WERI-Rb-1 (cell line): Measurements from ENCODE around the gene RFTN1.
A peak's percentile ranks its signal among the peaks of the same experiment; 100 is the strongest.

Experiments
- DNase-seq: peaks from one replicate; pipeline ENCODE4 v3.0.0-alpha.2; 2020
- H3K27ac ChIP-seq: fragments of 250-450 bp; sonication (Bioruptor Pico); 2 replicates; pipeline ENCODE4 v1.5.1; 2020; ENCODE audit warnings: mild to moderate bottlenecking, moderate library complexity
- H3K27me3 ChIP-seq: fragments of 250-450 bp; sonication (Bioruptor Pico); 2 replicates; pipeline ENCODE4 v1.5.1; 2021; ENCODE audit warnings: mild to moderate bottlenecking, low read depth, moderate library complexity; ENCODE audit not compliant: insufficient read depth, severe bottlenecking
- H3K36me3 ChIP-seq: fragments of 250-450 bp; sonication (Bioruptor Pico); 2 replicates; pipeline ENCODE4 v1.5.1; 2020; ENCODE audit warnings: mild to moderate bottlenecking, moderate library complexity
- H3K4me3 ChIP-seq: 2 replicates; pipeline ENCODE4 v1.5.1; 2011; ENCODE audit warnings: low read depth, mild to moderate bottlenecking, control low read depth, low read length
- H3K9me3 ChIP-seq: fragments of 250-450 bp; sonication (Bioruptor Pico); 2 replicates; pipeline ENCODE4 v1.5.1; 2021; ENCODE audit warnings: mild to moderate bottlenecking, moderate library complexity; ENCODE audit not compliant: severe bottlenecking
- CTCF ChIP-seq: IDR thresholded peaks from 2 replicates; pipeline ENCODE4 v1.5.1; 2011; ENCODE audit warnings: low read depth, mild to moderate bottlenecking, control low read depth, inconsistent platforms, low read length

RFTN1 gene

GRCh38 chr3:16374047-16374934, 139.2 kb downstream of the RFTN1 start:
- TF ChIP-seq CTCF: no peak
- no peak overlapping the region for H3K27ac ChIP-seq
- H3K9me3 ChIP-seq: no peaks in the 10 kb centered on the region
- DNase-seq: no peak
- H3K36me3 ChIP-seq: no peaks in the 10 kb centered on the region
- no peaks in the 10 kb centered on the region for H3K27me3 ChIP-seq
- H3K4me3 ChIP-seq: no peak overlapping the region

- H3K36me3 ChIP-seq: no peaks in the 10 kb centered on the region
- no peak overlapping the region for H3K27ac ChIP-seq
- no peak for DNase-seq
- no peak overlapping the region for H3K4me3 ChIP-seq
- H3K9me3 ChIP-seq: no peaks in the 10 kb centered on the region
- no peak for TF ChIP-seq CTCF
- no peaks in the 10 kb centered on the region for H3K27me3 ChIP-seq
Measured at GRCh38 chr3:16373341-16373946, 140.1 kb downstream of the RFTN1 start.

- Histone ChIP-seq H3K9me3 (no peaks in the 10 kb centered on the region), H3K4me3 (no peak overlapping the region), H3K36me3 (no peaks in the 10 kb centered on the region), H3K27ac (no peak overlapping the region), H3K27me3 (no peaks in the 10 kb centered on the region)
- DNase-seq: no peak
- no peak for TF ChIP-seq CTCF
Measured at GRCh38 chr3:16372362-16373292, 140.9 kb downstream of the RFTN1 start.

GRCh38 chr3:16370872-16371740, 142.4 kb downstream of the RFTN1 start:
- Histone ChIP-seq H3K36me3 (no peaks in the 10 kb centered on the region), H3K9me3 (no peaks in the 10 kb centered on the region), H3K27me3 (no peaks in the 10 kb centered on the region), H3K27ac (no peak overlapping the region), H3K4me3 (no peak overlapping the region)
- no peak for TF ChIP-seq CTCF
- DNase-seq: peak; percentile 15

- Histone ChIP-seq H3K27ac (no peak overlapping the region), H3K36me3 (no peaks in the 10 kb centered on the region), H3K27me3 (no peaks in the 10 kb centered on the region), H3K9me3 (no peaks in the 10 kb centered on the region), H3K4me3 (no peak overlapping the region)
- no peak for TF ChIP-seq CTCF
- DNase-seq: no peak
Measured at GRCh38 chr3:16370503-16370871, 143.0 kb downstream of the RFTN1 start.
